ENCODE results near the gene DCST1.

Gene DCST1

DNA sequence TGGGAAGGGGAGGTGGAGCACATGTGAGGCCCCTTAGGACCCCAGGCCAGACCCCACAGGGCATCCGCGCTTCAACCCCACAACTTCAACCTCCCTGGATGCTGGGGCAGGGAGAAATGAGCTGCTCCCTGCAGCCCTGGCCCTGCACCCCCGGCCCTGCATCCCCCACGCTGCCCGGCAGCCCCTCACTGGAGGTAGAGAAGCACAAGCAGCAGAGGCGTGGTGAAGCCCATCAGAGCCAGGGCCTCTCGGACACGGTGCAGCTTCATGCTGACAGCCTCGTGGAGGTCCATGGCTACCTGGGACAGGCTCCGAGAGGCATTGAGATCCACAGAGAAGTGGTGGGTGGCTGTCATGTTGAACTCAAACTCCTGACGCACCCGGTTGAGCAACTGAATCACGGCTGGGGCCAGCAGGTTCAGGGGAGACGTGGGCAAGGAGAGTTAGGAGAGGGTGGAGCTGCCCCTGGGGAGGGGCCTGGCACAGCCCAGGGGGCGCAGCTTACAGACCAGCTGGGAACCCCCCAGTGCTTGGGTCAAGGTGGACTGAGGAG is 3.3 kb upstream of the DCST1 start:
- TF ChIP-seq, protein P1, sequence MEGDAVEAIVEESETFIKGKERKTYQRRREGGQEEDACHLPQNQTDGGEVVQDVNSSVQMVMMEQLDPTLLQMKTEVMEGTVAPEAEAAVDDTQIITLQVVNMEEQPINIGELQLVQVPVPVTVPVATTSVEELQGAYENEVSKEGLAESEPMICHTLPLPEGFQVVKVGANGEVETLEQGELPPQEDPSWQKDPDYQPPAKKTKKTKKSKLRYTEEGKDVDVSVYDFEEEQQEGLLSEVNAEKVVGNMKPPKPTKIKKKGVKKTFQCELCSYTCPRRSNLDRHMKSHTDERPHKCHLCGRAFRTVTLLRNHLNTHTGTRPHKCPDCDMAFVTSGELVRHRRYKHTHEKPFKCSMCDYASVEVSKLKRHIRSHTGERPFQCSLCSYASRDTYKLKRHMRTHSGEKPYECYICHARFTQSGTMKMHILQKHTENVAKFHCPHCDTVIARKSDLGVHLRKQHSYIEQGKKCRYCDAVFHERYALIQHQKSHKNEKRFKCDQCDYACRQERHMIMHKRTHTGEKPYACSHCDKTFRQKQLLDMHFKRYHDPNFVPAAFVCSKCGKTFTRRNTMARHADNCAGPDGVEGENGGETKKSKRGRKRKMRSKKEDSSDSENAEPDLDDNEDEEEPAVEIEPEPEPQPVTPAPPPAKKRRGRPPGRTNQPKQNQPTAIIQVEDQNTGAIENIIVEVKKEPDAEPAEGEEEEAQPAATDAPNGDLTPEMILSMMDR (conservative IDR thresholded peaks at IDR 0.05; ENCODE audit: low read length): no peak
- no peak for DNase-seq (ENCODE audit: low read depth)

DNA sequence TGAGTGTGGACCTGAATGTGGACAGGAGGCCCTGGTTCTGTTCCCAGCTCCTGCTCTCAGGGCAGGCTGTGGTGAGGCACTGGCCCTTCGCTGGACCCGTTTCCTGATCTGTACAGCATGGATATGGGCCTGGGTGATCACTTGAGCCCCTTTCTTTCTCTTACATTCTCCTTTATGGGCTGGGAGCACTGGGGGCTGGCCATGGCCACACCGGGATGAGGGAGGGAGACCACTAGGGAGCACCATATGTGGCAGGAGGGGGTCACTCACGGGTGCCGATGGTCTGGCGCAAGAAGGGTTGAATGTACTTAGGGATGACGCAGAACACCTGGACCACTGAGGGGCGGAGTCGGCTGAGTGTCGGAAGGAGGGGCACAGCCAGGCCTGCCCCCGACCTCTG is 2.7 kb upstream of the DCST1 start:
- H3K4me3 ChIP-seq (ENCODE audit: low read length): no peak overlapping the region
- TF ChIP-seq, protein P1 (conservative IDR thresholded peaks at IDR 0.05; ENCODE audit: low read length): no peak
- DNase-seq (ENCODE audit: low read depth): no peak

More for the DNA sequence above, 3.3 kb upstream of the DCST1 start:
- H3K4me3 ChIP-seq (ENCODE audit: low read length): no peak overlapping the region

DNA sequence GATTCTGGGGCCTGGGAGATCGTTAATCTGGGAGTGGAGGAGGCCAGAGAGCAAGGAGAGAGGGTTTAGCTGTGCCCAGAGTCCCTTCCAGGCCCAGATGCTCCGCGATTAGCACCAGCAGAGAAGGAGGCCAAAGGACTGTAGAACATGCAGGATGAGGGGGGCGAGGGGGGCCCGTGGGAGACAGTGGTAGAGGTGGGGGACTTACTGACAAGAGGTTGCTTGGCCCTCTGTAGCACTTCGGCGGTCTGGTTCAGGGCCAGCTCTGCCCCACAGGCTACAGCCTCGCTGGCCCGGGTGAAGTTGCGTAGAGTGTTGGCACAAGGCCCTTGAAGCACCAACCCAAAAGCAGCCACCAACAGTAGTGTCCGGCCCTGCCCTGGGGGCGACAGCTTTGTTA is 738 bp upstream of the DCST1 start:
- TF ChIP-seq, protein P1 (conservative IDR thresholded peaks at IDR 0.05; ENCODE audit: low read length): no peak
- no peak for DNase-seq (ENCODE audit: low read depth)
- no peak overlapping the region for H3K4me3 ChIP-seq (ENCODE audit: low read length)

DNA sequence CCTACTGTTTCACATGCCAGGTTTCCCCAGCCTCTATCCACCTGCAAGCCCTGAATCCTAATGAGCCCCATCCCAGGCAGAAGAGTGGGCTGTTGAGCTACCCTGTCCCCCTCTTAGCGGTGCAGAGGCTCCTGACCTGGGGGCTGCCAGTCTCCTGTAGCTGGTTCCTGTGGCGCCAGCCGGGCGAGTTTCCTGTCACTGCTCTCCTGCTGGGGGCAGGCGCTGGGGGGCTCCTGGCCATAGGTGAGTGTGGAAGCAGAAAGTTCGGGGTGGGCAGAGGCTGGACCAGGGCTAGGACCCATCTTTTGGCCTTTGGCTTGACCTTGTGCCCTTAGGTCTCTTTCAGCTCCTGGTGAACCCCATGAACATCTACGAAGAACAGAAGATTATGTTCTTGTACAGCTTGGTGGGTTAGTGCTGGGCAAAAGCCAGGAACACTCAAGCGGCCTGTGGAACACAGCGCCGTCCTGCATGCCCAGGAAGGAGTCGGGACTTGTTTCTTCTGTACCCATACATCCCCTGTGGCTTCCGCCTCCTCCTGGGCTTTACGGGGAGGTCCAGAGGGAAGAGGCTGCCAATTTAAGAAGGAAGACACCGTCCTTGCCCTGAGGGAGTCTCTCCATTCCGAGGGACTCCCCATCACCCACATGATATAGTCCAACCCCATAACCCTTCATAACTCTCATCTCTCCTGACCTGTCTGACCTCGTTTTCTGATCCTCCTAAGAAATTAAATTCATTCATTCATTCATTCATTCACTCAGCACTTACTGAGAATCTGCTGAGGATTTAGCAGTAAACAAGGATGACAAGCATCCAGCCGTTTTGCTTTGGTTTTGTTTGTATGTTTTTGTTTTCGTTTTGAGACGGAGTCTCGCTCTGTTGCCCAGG is 939 bp downstream of the DCST1 start:
- TF ChIP-seq, protein P1 (conservative IDR thresholded peaks at IDR 0.05; ENCODE audit: low read length): no peak
- H3K4me3 ChIP-seq (ENCODE audit: low read length): no peak overlapping the region
- DNase-seq (ENCODE audit: low read depth): no peak

DNA sequence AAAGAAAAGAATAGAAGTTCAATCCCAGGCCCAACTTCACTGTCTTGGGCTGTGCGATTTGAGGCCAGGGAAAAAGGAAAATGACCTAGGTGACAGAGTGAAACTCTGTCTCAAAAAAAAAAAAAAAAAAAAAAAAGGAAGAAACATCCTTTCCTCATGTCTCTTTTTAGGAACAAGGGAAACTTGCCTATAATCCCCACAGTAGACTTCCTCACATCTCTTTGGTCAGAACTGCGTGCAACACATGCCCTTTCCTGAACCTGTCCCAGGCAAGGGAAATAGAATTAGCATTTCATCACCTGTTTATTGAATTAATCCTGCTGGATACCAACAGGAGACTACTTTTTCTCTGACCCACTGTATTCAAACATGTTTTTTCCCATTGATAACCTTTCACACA is 2.3 kb downstream of the DCST1 start:
- TF ChIP-seq, protein P1 (conservative IDR thresholded peaks at IDR 0.05; ENCODE audit: low read length): no peak
- DNase-seq (ENCODE audit: low read depth): no peak

DNA sequence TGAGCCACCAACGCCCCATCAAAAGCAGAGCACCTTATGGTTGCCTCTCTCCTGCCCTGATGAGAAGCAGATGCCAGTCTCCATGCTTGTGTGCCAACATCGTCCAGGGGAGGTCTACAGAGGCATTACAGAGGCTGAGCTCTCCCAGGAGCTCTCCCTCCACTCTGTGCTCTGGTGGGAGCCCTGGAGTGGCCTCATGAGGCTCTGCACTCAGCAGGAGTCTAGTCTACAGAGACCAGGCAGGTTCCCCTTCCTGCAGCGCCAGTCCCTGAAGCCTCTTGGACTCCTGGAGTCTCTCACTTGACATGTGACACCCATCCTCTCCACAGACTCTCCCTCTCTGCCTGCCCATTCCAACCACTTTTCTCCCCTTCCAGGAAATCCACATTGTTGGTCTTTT is 3.4 kb downstream of the DCST1 start:
- TF ChIP-seq, protein P1 (conservative IDR thresholded peaks at IDR 0.05; ENCODE audit: low read length): no peak
- H3K4me3 ChIP-seq (ENCODE audit: low read length): no peak overlapping the region
- no peak for DNase-seq (ENCODE audit: low read depth)

More for the DNA sequence above, 2.3 kb downstream of the DCST1 start:
- H3K4me3 ChIP-seq (ENCODE audit: low read length): no peak overlapping the region

All from AG10803 (cell line).